ENCODE data around the gene CACHD1.

The CACHD1 gene

GRCh38 chr1:64493831-64494230 lies 23.9 kb downstream of the CACHD1 start:
- no peak for DNase-seq (ENCODE audit: low read depth in 1 of 2, low spot score in 1 of 2)
- no peak overlapping the region for H3K27ac ChIP-seq (replicated peaks)
- H3K27me3 ChIP-seq (ENCODE audit: insufficient read depth, poor library complexity, severe bottlenecking), result no peaks in the 10 kb centered on the region
- no peak overlapping the region for H3K4me3 ChIP-seq (replicated peaks; ENCODE audit: insufficient read depth, low read length)
- TF ChIP-seq GABPA (IDR thresholded peaks at IDR 0.05; ENCODE audit: low read depth), result no peak

GRCh38 chr1:64494659-64495058 lies 24.7 kb downstream of the CACHD1 start:
- no peak overlapping the region for H3K4me3 ChIP-seq (replicated peaks; ENCODE audit: insufficient read depth, low read length)

GRCh38 chr1:64495878-64496277 lies 25.9 kb downstream of the CACHD1 start:
- TF ChIP-seq SPI1 (IDR thresholded peaks at IDR 0.05; ENCODE audit: borderline replicate concordance, low read depth), result no peak
- no peak for TF ChIP-seq GABPA (IDR thresholded peaks at IDR 0.05; ENCODE audit: low read depth)
- TF ChIP-seq CTCF (IDR thresholded peaks at IDR 0.05; ENCODE audit: insufficient read depth, low read length), result no peak
- TF ChIP-seq POLR2AphosphoS5 (IDR thresholded peaks at IDR 0.05; ENCODE audit: low read depth), result no peak
- TF ChIP-seq REST (IDR thresholded peaks at IDR 0.05; ENCODE audit: insufficient replicate concordance, low read depth), result no peak
- H3K4me3 ChIP-seq (replicated peaks; ENCODE audit: insufficient read depth, low read length), result no peak overlapping the region
- no peak for DNase-seq (ENCODE audit: low read depth in 1 of 2, low spot score in 1 of 2)
- no peaks in the 10 kb centered on the region for H3K27me3 ChIP-seq (ENCODE audit: insufficient read depth, poor library complexity, severe bottlenecking)
- no peak overlapping the region for H3K27ac ChIP-seq (replicated peaks)

More at GRCh38 chr1:64494659-64495058, 24.7 kb downstream of the CACHD1 start:
- Histone ChIP-seq H3K27me3 (ENCODE audit: insufficient read depth, poor library complexity, severe bottlenecking) (no peaks in the 10 kb centered on the region), H3K27ac (replicated peaks) (no peak overlapping the region)
- no peak for TF ChIP-seq GABPA (IDR thresholded peaks at IDR 0.05; ENCODE audit: low read depth)
- no peak for DNase-seq (ENCODE audit: low read depth in 1 of 2, low spot score in 1 of 2)

GRCh38 chr1:64496606-64497005 lies 26.7 kb downstream of the CACHD1 start:
- TF ChIP-seq REST (IDR thresholded peaks at IDR 0.05; ENCODE audit: insufficient replicate concordance, low read depth) (no peak), CTCF (IDR thresholded peaks at IDR 0.05; ENCODE audit: insufficient read depth, low read length) (no peak), GABPA (IDR thresholded peaks at IDR 0.05; ENCODE audit: low read depth) (no peak), POLR2AphosphoS5 (IDR thresholded peaks at IDR 0.05; ENCODE audit: low read depth) (no peak), SPI1 (IDR thresholded peaks at IDR 0.05; ENCODE audit: borderline replicate concordance, low read depth) (no peak)
- Histone ChIP-seq H3K27ac (replicated peaks) (no peak overlapping the region), H3K27me3 (ENCODE audit: insufficient read depth, poor library complexity, severe bottlenecking) (no peaks in the 10 kb centered on the region), H3K4me3 (replicated peaks; ENCODE audit: insufficient read depth, low read length) (no peak overlapping the region)
- DNase-seq (ENCODE audit: low read depth in 1 of 2, low spot score in 1 of 2), result no peak

- Histone ChIP-seq H3K27ac (replicated peaks) (no peak overlapping the region), H3K4me3 (replicated peaks; ENCODE audit: insufficient read depth, low read length) (no peak overlapping the region), H3K27me3 (ENCODE audit: insufficient read depth, poor library complexity, severe bottlenecking) (peaks cover 4% of the 10 kb centered on the region)
- TF ChIP-seq SPI1 (IDR thresholded peaks at IDR 0.05; ENCODE audit: borderline replicate concordance, low read depth) (no peak), CTCF (IDR thresholded peaks at IDR 0.05; ENCODE audit: insufficient read depth, low read length) (no peak), POLR2AphosphoS5 (IDR thresholded peaks at IDR 0.05; ENCODE audit: low read depth) (no peak), REST (IDR thresholded peaks at IDR 0.05; ENCODE audit: insufficient replicate concordance, low read depth) (no peak), GABPA (IDR thresholded peaks at IDR 0.05; ENCODE audit: low read depth) (no peak)
- DNase-seq (ENCODE audit: low read depth in 1 of 2, low spot score in 1 of 2), result no peak
Measured at GRCh38 chr1:64497088-64497883, 27.4 kb downstream of the CACHD1 start.

All from HL-60 (cell line).